HG03097 (cell line): ENCODE results near the gene KREMEN2.
"Not testable (repeated sequence)": the region's sequence is repeated elsewhere in the genome, so short reads cannot be mapped to it uniquely, and the experiment has no call there.

Experiments used
- ATAC-seq: cut with Tn5 transposase; IDR thresholded peaks from one replicate; pipeline ENCODE4 v1.9.1; 2021; ENCODE audit not compliant: unreplicated experiment, low FRiP score

Gene KREMEN2, protein sequence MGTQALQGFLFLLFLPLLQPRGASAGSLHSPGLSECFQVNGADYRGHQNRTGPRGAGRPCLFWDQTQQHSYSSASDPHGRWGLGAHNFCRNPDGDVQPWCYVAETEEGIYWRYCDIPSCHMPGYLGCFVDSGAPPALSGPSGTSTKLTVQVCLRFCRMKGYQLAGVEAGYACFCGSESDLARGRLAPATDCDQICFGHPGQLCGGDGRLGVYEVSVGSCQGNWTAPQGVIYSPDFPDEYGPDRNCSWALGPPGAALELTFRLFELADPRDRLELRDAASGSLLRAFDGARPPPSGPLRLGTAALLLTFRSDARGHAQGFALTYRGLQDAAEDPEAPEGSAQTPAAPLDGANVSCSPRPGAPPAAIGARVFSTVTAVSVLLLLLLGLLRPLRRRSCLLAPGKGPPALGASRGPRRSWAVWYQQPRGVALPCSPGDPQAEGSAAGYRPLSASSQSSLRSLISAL

DNA sequence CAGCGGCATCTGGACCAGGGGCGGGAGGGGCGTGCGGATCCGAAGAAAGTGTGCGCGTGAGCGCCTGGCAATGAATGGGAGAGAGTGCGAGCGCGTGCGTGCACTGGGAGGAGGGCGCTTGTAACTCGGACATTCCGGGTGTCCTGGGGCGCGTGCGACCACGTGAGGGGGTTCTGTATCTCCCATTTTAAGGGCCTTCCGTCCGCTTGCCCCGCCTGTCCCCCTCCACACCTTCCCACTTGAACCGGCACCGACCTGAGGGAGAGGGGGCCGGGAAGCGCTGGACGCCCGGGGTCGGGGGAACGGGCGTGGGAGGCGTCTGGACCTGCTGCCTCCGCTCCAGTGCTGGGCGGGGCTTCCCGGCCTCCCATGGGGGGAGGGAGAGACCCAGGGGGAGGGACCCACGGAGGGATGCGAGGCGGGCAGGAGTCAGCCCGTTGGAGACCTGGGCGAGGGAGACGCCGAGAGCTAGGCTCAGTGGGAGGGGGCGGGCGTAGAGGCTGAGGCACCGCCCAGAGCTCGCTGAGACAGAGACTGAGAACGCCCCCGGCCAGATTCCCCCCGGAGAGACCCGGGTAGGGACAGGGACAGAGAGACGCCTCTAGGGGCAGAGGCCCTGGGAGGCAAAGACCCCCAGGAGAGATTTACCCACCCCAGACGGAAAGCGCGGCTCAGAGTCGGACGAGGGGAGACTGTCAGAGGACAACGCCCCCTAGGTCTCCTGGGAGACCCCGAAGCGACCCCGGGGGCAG, at the start of gene KREMEN2:
Gene KREMEN2, plus strand, starts transcription at position 553 of the 752 bp plus-strand sequence. CDS start 246 bp downstream, outside the sequence.
- ATAC-seq, result no peak

DNA sequence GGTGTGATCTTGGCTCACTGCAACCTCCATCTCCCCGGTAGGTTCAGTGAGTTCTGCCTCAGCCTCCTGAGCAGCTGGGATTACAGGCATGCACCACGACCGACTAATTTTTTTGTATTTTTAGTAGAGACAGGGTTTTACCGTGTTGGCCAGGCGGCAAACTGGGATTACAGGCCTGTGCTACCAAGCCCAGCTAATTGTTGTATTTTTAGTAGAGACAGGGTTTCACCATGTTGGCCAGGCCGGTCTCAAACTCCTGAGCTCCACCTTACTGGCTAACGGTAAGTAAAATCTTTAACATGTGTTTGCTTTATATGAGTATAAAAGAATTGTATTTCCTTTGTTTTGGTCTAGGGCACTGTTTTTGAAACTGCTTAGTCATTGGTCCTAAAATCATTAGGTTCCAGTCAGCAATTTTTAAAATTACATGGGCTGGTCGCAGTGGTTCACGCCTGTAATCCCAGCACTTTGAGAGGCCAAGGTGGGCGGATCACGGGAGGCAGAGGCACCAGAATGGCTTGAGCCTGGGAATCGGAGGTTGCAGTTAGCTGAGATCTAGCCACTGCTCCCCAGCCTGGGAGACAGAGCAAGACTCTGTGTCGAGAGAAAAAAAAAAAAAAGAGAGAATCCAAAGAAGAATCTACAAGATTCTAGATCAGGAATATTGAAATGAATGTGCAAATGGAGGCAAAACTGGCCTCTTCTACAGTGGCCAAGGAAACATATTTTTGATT, 48.7 kb upstream of the KREMEN2 start:
- no peak for ATAC-seq

DNA sequence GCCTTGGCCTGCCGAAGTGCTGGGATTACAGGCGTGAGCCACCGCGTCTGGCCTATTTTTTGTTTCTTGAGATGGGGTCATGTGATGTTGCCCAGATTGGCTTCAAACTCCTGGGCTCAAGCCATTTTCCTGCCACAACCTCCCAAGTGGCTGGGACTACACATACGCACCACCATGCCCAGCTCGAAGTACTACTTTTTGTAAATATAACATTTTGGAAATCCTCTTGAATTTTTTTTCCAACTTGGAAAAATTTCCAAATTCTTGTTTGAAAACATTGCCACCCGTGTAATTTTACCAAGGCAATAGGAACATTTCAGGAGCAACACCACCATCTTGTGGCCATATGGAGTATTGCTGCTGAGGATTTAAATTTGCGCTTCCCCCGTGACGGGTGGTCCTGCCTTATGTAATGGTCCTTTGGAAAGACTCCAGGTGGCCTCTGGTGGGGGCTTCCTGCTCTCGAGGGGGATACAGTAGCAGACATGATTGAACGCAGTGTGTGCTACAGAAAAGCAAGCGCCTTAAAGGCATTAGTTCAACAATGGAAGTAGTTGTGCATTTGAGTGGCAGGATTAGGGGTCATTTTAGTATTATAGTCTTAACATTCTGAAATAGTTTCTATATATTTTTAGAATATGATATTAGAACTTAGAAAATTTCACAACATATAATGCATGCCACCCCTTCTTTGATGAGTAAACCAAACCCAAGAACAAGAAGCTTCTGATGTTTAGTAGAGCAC, 44.4 kb upstream of the KREMEN2 start:
- no peak for ATAC-seq

DNA sequence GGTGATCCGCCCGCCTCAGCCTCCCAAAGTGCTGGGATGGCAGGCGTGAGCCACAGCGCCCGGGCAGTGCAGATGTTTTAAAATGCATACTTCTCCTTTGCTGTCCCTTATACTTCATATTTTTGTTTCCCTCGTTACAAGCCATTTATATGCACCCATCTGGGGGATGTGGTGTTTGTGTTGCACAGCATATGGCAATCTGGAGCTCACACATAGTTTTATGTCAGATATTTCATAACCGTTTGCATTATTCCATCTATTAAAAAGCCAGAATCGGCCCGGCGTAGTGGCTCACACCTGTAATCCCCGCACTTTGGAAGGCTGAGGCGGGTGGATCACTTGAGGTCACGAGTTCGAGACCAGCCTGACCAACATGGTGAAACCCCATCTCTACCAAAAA, 40.6 kb upstream of the KREMEN2 start:
- no peak for ATAC-seq

DNA sequence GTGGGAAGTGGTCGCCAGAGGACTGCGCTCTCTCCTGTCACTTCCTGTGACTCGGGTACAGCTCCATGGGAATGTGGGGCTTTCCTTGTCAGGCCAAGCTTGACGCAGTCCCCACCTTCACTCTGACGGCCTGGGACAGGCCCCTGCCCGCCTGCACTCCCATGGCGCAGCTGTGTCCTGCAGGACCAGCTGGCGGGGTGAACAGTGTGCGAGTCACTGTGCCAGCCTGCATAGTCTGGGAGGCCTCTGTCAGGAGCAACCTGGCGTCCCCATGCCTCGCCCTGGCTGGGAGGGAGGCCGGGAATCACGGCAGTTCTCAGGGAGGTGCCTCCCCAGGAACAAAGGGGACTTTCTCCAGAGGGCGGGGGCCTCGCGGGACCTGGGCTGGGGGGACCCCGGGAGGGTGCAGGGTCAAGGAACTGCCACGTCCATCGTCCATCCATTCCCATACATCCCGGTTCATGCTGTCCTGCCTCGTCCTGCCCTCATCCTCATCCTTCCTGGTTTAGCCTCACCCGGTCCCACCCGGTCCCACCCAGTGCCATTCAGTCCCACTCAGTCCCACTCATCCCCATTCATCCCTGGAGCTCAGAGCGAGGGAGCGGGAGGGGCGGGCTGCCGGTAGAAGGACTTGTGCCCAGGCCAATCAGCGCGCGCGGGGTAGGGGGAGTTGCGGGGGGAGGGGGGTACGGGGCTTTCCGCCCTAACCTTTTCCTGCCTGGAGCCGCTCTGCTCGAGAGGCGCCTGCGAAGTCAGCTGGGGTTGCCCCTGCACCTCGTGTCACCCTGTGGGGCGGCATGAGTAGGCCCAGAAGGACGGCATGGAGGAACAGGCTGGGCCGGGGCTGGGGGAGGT, 38.9 kb upstream of the KREMEN2 start:
- no peak for ATAC-seq

DNA sequence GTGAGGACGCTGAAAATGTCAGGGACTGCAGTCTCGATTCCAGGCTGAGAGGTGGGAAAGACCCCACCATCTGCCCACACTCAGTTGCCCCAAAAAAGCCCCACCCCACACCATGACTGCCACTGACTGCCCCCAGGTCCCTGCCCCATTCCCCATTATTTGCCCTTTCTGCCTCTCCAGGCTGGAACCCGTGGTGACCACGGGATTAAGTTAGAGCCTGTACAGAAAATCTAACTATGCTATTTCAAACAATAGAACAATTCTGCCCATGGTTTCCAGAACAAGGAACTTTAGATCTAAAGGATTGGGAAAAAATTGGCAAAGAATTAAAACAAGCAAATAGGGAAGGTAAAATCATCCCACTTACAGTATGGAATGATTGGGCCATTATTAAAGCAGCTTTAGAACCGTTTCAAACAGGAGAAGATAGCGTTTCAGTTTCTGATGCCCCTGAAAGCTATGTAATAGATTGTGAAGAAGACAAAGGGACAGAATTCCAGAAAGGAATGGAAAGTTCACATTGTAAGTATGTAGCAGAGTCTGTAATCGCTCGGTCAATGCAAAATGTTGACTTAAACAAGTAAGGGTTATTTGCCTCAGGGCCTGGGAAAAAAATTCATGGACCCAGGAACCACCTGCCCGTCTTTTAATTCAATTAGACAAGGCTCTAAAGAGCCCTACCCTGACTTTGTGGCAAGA, 38.0 kb upstream of the KREMEN2 start:
- ATAC-seq, result no peak

DNA sequence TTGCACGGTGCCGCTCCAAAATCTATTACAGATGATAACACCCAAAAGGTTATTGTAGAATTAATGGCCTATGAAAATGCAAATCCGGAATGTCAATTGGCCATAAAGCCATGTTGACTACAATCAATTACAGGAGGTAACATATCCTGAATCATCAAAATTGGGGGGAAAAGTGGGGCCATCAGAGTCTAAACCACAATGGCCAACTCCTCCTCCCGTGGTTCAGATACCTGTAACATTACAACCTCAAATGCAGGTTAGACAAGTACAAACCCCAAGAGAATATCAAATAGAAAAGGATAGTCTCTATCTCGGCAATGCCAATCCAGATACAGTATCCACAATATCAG, 37.5 kb upstream of the KREMEN2 start:
- ATAC-seq, result no peak

DNA sequence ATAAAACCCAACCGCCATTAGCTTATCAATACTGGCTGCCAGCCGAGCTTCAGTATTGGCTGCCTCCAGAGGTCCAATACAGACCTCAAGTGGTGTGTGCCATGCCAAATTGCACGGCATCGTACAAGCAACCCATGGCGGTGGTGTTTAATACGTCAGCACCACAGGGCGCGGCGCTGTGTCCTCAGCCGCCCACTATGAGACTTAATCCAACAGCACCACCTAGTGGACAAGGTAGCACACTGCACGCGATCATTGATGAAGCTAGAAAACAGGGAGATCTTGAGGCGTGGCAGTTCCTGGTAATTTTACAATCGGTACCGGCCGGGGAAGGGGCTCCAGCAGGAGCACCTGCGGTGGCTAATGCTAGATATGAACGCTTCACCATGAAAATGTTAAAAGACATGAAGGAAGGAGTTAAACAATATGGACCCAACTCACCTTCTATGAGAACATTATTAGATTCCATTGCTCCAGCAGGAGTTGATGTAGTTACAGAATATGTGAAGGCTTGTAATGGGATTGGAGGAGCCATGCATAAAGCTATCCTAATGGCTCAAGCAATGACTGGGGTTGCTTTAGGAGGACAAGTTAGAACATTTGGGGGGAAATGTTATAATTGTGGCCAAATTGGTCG, 36.9 kb upstream of the KREMEN2 start:
- ATAC-seq, result no peak

DNA sequence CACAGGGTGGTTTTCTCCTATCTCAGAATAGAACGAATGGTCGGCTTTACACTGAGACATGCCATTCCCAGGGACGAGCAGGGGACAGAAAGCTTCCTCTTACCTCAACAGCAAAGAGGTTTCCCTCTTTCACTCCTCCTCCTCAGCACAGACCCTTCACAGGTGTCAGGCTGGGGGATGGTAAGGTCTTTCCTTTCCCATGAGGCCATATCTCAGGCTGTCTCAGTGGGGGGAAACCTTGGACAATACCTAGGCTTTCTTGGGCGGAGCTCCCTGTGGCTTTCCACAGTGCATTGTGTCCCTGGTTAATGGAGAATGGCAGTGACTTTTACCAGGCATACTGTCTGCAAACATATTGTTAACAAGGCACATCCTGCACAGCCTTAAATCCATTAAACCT, 35.9 kb upstream of the KREMEN2 start:
- ATAC-seq, result not testable (repeated sequence)

DNA sequence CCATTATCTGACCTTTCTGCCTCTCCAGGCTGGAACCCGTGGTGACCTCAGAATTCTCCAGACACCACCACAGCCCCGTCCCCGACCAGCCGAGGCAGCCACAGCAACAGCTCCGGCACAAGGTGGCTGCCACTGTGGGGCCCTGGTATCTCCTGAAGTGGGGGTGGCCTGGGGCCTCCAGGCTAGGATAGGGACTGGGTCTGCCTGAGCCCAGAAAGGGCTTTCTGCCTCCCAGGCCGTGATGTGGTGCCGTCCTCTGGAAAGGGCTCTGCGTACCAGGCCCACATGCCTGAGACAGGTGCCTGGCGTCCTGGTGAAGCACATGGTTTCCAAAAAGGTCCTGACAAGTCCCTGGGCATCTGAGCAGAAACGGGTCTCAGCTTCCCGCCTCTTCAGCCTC, 35.3 kb upstream of the KREMEN2 start:
- ATAC-seq, result no peak

DNA sequence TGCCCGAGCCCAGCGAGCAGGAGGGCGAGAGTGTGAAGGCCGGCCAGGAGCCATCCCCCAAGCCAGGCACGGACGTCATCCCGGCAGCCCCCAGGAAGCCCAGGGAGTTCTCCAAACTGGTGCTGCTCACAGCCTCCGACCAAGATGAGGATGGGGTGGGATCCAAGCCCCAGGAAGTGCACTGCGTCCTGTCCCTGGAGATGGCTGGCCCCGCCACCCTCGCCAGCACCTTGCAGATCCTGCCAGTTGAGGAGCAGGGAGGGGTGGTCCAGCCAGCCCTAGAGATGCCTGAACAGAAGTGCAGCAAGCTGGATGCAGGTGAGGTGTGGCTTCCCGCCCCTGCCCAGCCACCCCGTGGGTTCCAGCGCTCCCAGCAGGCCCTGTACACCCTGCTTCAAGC, 34.4 kb upstream of the KREMEN2 start:
- no peak for ATAC-seq

DNA sequence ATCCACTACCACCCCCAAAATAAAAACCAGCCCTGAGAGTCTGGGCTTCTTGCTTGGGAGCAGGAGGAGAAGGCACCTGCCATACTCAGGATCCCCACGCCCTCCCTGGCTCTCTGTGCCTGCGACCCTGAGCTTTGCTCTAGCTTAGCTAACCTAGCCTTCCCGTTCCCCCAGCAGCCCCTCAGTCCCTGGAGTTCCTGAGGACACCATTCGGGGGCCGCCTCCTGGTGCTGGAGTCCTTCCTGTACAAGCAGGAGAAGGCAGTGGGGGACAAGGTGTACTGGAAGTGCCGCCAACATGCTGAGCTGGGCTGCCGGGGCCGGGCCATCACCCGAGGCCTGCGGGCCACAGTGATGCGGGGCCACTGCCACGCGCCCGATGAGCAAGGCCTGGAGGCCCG, 33.8 kb upstream of the KREMEN2 start:
- ATAC-seq, result no peak

DNA sequence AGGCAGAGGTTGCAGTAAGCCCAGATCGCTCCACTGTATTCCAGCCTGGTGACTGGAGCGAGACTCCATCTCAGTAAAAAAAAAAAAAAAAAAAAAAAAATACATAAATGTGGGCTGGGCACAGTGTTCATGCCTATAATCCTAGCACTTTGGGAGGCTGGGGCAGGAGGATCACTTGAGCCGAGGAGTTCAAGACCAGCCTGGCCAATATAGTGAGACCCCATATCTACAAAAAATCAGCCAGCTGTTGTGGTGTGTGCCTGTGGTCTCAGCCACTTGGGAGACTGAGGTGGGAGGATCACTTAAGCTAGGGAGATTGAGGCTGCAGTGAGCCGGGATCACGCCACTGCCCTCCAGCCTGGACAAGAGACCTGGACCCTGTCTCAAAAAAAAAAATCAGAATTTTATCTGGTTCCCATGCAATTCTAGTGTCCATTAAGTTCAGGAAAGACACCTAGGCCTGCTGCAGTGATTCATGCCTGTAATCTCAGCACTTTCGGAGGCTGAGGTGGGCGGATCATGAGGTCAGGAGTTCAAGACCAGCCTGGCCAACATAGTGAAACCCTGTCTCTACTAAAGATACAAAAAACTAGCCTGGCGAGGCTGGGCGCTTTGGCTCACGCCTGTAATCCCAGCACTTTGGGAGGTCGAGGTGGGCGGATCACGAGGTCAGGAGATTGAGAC, 32.7 kb upstream of the KREMEN2 start:
- not testable (repeated sequence) for ATAC-seq

DNA sequence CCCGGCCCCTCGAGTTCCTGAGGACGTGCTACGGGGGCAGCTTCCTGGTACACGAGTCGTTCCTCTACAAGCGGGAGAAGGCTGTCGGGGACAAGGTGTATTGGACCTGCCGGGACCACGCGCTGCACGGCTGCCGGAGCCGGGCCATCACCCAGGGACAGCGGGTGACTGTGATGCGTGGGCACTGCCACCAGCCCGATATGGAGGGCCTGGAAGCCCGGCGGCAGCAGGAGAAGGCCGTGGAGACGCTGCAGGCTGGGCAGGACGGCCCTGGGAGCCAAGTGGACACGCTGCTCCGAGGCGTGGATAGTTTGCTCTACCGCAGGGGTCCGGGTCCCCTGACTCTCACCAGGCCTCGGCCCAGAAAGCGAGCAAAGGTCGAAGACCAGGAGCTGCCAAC, 30.9 kb upstream of the KREMEN2 start:
- no peak for ATAC-seq

DNA sequence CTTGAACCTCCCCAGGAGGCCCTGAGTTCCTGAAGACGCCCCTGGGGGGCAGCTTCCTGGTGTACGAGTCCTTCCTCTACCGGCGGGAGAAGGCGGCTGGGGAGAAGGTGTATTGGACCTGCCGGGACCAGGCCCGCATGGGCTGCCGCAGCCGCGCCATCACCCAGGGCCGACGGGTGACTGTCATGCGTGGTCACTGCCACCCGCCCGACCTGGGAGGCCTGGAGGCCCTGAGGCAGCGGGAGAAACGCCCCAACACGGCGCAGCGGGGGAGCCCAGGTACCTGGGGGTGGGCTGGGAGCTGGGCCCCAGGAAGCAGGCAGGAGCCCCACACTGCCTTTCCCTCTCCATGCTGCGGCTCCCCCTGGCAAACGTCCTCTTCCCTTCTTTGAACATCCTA, 30.4 kb upstream of the KREMEN2 start:
- ATAC-seq, result no peak

DNA sequence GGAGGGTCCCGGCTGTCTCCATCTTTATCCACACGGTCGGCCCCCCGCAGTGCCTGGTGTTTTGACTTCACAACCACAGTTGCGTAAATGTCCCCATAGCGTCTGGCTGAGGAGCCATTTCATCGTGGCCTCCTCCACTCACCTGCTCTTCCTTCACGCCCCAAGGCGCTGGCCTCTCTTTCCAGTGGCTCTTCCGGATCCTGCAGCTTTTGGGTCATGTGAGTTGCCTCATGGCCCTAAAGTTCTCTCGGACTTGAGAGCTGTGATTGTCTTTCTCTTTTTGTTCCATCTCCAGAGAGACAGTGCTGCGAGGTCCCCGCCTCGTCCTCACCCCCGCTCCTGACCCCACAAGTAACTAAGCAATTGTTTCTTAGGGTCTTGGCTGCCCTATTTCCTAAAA, 29.6 kb upstream of the KREMEN2 start:
- no peak for ATAC-seq

DNA sequence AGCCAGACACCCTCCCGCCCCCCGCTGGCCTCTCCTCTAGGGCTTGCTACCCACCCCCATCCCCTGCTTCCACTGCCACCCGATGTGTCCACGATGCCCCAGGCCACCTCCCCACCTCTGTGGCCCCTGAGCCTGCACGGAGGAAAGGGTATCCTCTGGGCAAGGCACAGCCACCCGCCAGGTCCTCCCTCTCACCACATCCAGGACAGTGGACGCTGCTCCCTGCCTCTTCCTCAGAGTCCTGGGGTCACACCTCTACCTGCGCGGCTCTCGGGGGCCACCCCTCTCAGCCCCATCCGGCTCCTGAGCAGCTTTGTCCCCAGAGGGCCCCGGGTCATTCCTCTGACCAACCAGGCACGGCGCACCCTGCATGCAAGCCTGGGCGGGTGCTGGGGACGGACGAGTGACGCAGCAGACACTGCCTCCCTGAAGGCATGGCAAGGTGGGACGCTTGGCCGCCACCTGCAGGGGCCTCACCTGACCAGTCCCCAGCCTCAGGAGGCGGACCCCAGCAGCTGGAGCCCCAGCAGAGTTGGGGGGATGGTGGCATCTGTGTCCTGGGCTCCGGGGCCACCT, 27.6 kb upstream of the KREMEN2 start:
- ATAC-seq, result no peak

DNA sequence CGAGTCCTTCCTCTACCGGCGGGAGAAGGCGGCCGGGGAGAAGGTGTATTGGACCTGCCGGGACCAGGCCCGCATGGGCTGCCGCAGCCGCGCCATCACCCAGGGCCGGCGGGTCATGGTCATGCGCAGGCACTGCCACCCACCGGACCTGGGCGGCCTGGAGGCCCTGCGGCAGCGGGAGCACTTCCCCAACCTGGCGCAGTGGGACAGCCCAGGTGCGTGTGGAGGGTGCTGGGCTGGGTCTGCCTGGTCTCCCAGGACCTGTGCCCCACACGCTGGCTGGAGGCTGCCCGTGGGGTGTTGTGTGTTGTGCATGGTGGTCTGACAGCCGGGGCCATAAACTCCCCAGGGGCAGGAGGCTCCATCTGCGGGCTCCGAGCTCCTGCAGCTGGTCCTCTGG, 26.9 kb upstream of the KREMEN2 start:
- ATAC-seq, result no peak
